SH-SY5Y (cell line): ENCODE data around the gene LTF.

Source experiments
- GATA2 ChIP-seq: IDR thresholded peaks from 2 replicates; pipeline ENCODE4 v1.6.1; 2011; ENCODE audit warnings: mild to moderate bottlenecking, low read depth, low read length
- GATA3 ChIP-seq: IDR thresholded peaks from 2 replicates; pipeline ENCODE4 v1.6.1; 2011; ENCODE audit warnings: low read depth, mild to moderate bottlenecking, low read length, moderate library complexity

LTF gene

DNA sequence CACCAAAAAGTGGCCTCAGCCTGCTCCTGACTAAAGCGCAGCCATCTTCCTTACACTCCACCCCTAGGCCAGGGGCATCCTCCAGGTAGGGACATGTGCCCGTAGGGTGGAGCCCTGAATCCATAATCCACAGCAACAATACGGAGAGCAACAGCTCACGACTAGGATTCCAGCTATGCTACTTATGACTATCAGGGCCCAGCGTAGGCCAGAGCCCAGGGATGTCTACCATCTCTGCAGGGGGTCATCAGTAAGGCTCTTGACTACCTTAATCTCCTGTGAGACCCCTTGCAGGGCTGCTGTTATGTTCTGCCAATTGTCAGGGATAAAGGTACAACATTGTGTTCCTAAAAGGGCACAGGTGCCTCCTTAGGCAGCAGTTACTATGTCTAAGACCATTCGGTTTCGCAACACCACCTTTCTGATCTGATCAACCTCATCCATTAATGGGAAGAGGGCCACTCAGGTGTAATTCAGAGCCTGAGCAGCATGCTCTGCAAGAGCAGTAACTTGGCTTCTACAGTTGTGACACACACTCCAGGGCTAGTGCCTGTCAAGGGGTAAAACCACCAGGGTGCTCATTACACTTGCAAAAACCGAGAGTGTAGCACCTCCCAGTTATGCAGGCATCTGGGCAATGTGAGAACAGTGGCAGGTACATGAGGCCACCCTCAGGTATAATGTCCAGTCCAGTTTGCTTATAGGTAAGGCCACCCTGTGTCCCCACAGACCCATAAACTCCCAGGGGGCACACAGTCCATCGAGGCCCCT, 46.7 kb downstream of the LTF start:
- TF ChIP-seq GATA3 (no peak), GATA2 (no peak)

- no peak for TF ChIP-seq GATA2
- no peak for TF ChIP-seq GATA3
Measured at GRCh38 chr3:46416811-46417510, 47.7 kb downstream of the LTF start.

- TF ChIP-seq GATA3 (no peak), GATA2 (no peak)
Measured at GRCh38 chr3:46416125-46416810, 48.4 kb downstream of the LTF start.

GRCh38 chr3:46414739-46415138, 50.0 kb downstream of the LTF start:
- no peak for TF ChIP-seq GATA3

DNA sequence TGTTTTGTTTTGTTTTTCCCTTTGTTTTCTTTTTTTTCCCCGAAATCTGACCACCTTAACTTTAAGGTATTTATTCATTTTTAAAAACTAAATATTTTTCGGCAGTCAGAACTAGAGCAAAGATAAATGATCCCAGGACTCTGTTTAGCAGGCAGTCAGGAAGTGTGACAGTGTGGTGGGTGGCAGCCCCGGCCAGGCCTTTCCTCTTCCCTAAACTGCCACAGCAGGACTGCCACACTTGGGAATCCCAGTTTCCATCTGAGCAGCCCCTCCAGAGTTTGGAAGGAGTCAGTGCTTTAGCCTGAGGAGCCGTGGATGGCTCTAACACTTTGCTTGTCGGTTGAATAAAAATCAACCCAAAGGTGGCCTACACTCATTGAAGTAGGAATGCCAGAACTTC, 50.8 kb downstream of the LTF start:
- TF ChIP-seq GATA3 (no peak), GATA2 (no peak)

DNA sequence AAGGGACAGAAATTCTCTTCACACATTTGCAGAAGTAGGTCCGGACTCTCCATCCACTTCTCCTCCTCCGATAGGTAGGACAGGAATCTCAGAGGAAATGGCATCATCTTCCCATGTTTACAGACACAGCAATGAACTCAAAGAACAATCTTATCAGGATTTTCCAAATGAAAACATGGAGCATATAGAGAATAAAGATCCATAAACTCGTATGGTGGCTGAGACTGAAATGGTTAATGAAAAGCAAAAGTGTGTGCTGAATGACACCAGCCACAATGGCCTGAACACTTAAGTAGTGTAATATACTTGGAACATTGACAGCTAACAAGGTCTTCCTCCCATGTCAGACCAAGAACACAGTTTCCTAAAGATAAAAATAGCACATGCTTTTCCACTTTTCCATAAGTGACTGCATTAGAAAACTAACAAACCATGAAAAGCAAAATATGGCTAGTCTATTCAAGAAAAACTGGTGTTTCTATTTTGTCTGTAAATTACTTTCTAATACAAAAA, 51.9 kb downstream of the LTF start:
- TF ChIP-seq GATA2: no peak
- TF ChIP-seq GATA3: no peak

GRCh38 chr3:46411271-46411670, 53.4 kb downstream of the LTF start:
- TF ChIP-seq GATA2 (no peak), GATA3 (no peak)

- TF ChIP-seq GATA2 (no peak), GATA3 (no peak)
Measured at GRCh38 chr3:46410669-46411068, 54.0 kb downstream of the LTF start.

GRCh38 chr3:46409739-46410489, 54.8 kb downstream of the LTF start:
- TF ChIP-seq GATA3 (no peak), GATA2 (no peak)

- TF ChIP-seq GATA3 (no peak), GATA2 (no peak)
Measured at GRCh38 chr3:46408853-46409252, 55.9 kb downstream of the LTF start.

DNA sequence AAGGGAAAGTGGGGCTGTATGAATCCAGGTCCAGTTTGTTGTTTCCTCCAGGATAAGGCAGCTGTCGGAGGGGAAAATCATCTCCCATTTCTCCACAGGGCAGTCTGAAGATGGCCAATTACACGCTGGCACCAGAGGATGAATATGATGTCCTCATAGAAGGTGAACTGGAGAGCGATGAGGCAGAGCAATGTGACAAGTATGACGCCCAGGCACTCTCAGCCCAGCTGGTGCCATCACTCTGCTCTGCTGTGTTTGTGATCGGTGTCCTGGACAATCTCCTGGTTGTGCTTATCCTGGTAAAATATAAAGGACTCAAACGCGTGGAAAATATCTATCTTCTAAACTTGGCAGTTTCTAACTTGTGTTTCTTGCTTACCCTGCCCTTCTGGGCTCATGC, 56.7 kb downstream of the LTF start:
- TF ChIP-seq GATA3 (no peak), GATA2 (no peak)

DNA sequence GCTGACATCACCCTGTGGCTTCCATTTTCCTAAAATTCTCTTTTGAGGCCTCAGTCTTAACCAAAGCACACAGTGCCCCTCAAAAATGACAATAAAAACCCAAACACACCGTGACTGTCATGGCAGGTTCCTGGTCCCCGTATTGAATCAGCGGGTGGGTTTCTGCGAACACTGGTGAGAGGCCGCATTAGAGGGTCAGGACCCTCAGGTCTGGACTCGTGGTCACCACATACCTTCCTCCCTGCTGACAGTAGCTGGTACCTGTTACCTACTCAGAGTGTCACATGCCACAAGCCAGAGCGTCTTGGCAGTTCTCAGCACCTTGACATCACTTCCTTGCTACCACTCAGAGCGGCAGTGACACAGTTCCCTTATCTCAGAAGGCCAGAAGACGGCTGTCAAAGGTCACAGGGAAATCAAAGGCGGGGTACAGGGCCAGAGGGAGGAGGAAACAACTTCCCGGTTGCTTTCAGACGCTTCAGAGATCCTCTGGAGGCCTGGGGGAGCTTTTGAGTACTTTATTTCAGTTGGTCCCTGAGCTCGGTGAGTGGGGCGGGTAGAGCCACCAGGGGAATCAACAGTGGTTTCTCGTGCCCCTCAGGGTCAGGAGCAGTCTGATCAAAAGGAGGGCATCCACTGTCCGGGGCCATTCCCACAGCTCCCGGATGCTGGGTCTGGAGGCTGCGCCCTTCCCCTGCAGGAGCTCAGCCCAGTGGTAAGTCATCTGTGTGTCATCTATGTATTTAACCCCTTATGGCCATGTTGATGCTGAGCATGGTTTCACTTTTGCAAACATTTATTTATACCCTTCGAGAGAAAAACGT, 57.7 kb downstream of the LTF start, which contains the start of the genes CCR5AS and CCRL2:
Gene CCR5AS, minus strand, starts transcription at position 279 of the 824 bp plus-strand sequence.
Gene CCRL2, plus strand, starts transcription at position 472 of the 824 bp plus-strand sequence. CDS start 821 bp downstream, outside the sequence.
- TF ChIP-seq GATA2: no peak
- no peak for TF ChIP-seq GATA3

DNA sequence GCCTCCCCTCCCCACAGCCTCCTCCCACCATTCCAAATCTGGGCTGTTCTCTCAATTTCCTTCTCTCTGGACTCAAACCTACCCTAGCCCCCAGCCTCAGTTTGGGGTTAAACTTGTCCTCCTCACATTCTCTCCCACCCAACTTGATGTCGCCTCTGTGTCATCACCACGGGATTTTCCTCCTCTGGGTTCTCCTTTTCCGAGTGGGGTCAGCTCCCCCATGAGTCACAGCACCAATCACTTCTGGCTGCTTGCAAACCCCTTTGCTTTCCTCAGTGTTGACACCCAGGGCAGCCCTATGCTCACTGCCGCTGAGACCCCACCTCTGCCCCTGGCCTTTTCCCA, 58.3 kb downstream of the LTF start:
- TF ChIP-seq GATA2 (no peak), GATA3 (no peak)
